HepG2 (cell line): ENCODE results near the gene AIP. TPM values are rescaled to one million over a fixed set of nuclear protein-coding genes. Genes with fewer than 3 reads are reported as not detected.

ENCODE experiments used
- ETV5 ChIP-seq: IDR thresholded peaks from 2 replicates; pipeline ENCODE4 v1.6.1; 2018; ENCODE audit warnings: missing biosample characterization, missing genetic modification reagents, inconsistent platforms, borderline replicate concordance
- KDM5B ChIP-seq: sonication (generic); formaldehyde crosslinking; IDR thresholded peaks from 2 replicates; pipeline ENCODE4 v1.4.0; 2020; ENCODE audit warnings: missing genetic modification reagents, mild to moderate bottlenecking, borderline replicate concordance
- MAZ ChIP-seq, 2 experiments: sonication (generic) in 1 of 2; formaldehyde crosslinking in 1 of 2; IDR thresholded peaks; 2 replicates each; pipeline versions ENCODE4 v1.5.0 to v1.6.1; 2012 to 2020; ENCODE audit warnings: low read depth in 2 of 2, mild to moderate bottlenecking in 2 of 2, borderline replicate concordance in 1 of 2, improper control_type of control experiment in 1 of 2, low read length in 1 of 2, missing genetic modification reagents in 1 of 2, moderate library complexity in 1 of 2
- RXRA ChIP-seq: sonication (generic); formaldehyde crosslinking; IDR thresholded peaks from 2 replicates; pipeline ENCODE4 v1.5.1; 2020; ENCODE audit warnings: missing genetic modification reagents
- SP4 ChIP-seq: sonication (generic); formaldehyde crosslinking; IDR thresholded peaks from 2 replicates; pipeline ENCODE4 v1.8.1; 2023; ENCODE audit warnings: mild to moderate bottlenecking, missing genetic modification reagents
- TGIF2 ChIP-seq: IDR thresholded peaks from 2 replicates; pipeline ENCODE4 v1.6.1; 2016; ENCODE audit warnings: control low read depth, missing compliant biosample characterization
- UBTF ChIP-seq: sonication (generic); formaldehyde crosslinking; IDR thresholded peaks from 2 replicates; pipeline ENCODE4 v1.4.0; 2020; ENCODE audit warnings: mild to moderate bottlenecking, missing genetic modification reagents
- YEATS4 ChIP-seq: sonication (generic); formaldehyde crosslinking; IDR thresholded peaks from 2 replicates; pipeline ENCODE4 v1.4.0; 2020; ENCODE audit warnings: missing genetic modification reagents, borderline replicate concordance
- ZNF205 ChIP-seq: IDR thresholded peaks from 2 replicates; pipeline ENCODE4 v1.6.1; 2018; ENCODE audit warnings: missing biosample characterization, missing genetic modification reagents
- ZNF276 ChIP-seq: sonication (generic); formaldehyde crosslinking; IDR thresholded peaks from 2 replicates; pipeline ENCODE4 v1.4.0; 2020; ENCODE audit warnings: mild to moderate bottlenecking, low read depth, missing genetic modification reagents
- ZNF441 ChIP-seq: sonication (generic); formaldehyde crosslinking; IDR thresholded peaks from 2 replicates; pipeline ENCODE4 v1.7.0; 2021; ENCODE audit warnings: missing genetic modification reagents, borderline replicate concordance
- ZNF468 ChIP-seq: sonication (generic); formaldehyde crosslinking; IDR thresholded peaks from 2 replicates; pipeline ENCODE4 v1.8.0; 2022; ENCODE audit warnings: mild to moderate bottlenecking, moderate library complexity, missing genetic modification reagents
- ZNF556 ChIP-seq: sonication (generic); formaldehyde crosslinking; IDR thresholded peaks from 2 replicates; pipeline ENCODE4 v1.4.0; 2020; ENCODE audit warnings: mild to moderate bottlenecking, missing genetic modification reagents, borderline replicate concordance
- ZNF770 ChIP-seq: sonication (generic); formaldehyde crosslinking; IDR thresholded peaks from 2 replicates; pipeline ENCODE4 v1.5.0; 2020; ENCODE audit warnings: mild to moderate bottlenecking, missing genetic modification reagents
- ZSCAN20 ChIP-seq: sonication (generic); formaldehyde crosslinking; IDR thresholded peaks from 2 replicates; pipeline ENCODE4 v1.4.0; 2020; ENCODE audit warnings: missing genetic modification reagents, mild to moderate bottlenecking, borderline replicate concordance
- polyA plus RNA-seq, 8 experiments: library from polyadenylated mRNA; depleted of rRNA in 3 of 8; stranded (reverse) in 7 of 8; unstranded in 1 of 8; fragments of >200 nt; fragmentation: Illumina TruSeq in 4 of 8; extraction: Trizol in 4 of 8; gene quantifications; 2 replicates each; pipeline versions ENCODE4 v1.2.1 to v1.2.3, GENCODE V29; 2011 to 2016; ENCODE audit warnings: low read depth in 4 of 8, missing spikeins in 1 of 8, mixed read lengths in 1 of 8; ENCODE audit not compliant: insufficient read depth in 1 of 8
- total RNA-seq, 5 experiments: library from RNA; depleted of rRNA; stranded (reverse); fragments of >200 nt; fragmentation: Illumina TruSeq; extraction: Trizol; gene quantifications; 2 replicates each; pipeline ENCODE4 v1.2.3, GENCODE V29; 2016; ENCODE audit warnings: low read depth in 1 of 5
- TF ChIP-seq, protein P1 (sequence below): sonication (generic); formaldehyde crosslinking; IDR thresholded peaks from 2 replicates; pipeline ENCODE4 v1.5.1; 2020; ENCODE audit warnings: mild to moderate bottlenecking, missing genetic modification reagents, borderline replicate concordance

The AIP gene
- total and polyA plus RNA-seq, 2 of the 13 experiments (the other 11 are each of a cell fraction or from before 2014, with no cell fraction given), result 51.8 to 110 TPM

DNA sequence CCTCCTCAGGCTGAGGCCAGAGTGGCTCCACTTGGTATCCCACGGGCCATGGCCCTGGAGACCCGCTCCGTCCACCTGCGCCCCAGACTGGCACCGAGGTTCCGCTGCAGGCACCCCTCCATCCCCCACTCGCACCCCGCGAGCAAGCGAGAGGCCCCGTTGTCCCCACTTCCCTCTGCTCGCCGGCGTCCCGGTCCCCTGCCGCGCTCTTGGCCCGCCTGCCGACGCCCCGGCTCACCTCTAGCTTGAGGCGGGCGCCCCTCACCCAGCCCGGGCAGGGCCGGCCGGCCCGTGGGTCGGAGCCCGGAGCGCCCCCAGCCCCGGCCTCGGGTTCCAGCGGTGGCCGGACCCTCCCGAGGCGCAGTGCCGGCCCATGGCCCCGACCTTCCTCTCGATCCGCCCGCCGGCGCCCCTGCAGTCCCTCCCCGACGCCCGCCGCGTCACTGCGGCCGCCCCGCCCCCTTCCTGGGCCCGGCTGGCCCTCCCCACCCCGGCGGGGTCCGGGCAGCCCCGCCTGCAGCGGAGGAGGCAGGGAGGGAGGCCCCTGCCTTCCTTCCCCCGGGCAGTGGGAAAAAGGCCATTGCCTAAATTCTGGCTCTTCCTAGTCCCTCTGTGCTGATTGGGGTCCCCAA is 22.2 kb downstream of the AIP start, which contains the start of gene PITPNM1 (continued):
- TF ChIP-seq ZNF205 (CRISPR knock-in tag) (no peak), TGIF2 (CRISPR knock-in tag) (0 out of 2 replicates have a peak, but pooled peaks have one; percentile 22), ZNF468 (CRISPR knock-in tag) (no peak), ZNF441 (0 out of 2 replicates have a peak, but pooled peaks have one; percentile 27), ZNF770 (CRISPR knock-in tag) (peak; percentile 78), ZNF556 (CRISPR knock-in tag) (no peak), KDM5B (CRISPR knock-in tag) (no peak), YEATS4 (CRISPR knock-in tag) (peak; percentile 29; the same call in 1 of the 2 replicates), MAZ (IDR thresholded peaks at IDR 0.05; ENCODE audit: borderline replicate concordance, low read depth, low read length) (peak; percentile 36; the same call in 1 of the 2 replicates), MAZ (CRISPR knock-in tag; IDR thresholded peaks at IDR 0.05; ENCODE audit: low read depth) (no peak), ETV5 (CRISPR knock-in tag) (0 out of 2 replicates have a peak, but pooled peaks have one; percentile 2), UBTF (CRISPR knock-in tag) (0 out of 2 replicates have a peak, but pooled peaks have one; percentile 13), ZSCAN20 (CRISPR knock-in tag) (no peak), ZNF276 (CRISPR knock-in tag) (no peak), RXRA (0 out of 2 replicates have a peak, but pooled peaks have one; percentile 3), SP4 (CRISPR knock-in tag) (peak; percentile 55; the same call in 1 of the 2 replicates)
- TF ChIP-seq, protein P1, sequence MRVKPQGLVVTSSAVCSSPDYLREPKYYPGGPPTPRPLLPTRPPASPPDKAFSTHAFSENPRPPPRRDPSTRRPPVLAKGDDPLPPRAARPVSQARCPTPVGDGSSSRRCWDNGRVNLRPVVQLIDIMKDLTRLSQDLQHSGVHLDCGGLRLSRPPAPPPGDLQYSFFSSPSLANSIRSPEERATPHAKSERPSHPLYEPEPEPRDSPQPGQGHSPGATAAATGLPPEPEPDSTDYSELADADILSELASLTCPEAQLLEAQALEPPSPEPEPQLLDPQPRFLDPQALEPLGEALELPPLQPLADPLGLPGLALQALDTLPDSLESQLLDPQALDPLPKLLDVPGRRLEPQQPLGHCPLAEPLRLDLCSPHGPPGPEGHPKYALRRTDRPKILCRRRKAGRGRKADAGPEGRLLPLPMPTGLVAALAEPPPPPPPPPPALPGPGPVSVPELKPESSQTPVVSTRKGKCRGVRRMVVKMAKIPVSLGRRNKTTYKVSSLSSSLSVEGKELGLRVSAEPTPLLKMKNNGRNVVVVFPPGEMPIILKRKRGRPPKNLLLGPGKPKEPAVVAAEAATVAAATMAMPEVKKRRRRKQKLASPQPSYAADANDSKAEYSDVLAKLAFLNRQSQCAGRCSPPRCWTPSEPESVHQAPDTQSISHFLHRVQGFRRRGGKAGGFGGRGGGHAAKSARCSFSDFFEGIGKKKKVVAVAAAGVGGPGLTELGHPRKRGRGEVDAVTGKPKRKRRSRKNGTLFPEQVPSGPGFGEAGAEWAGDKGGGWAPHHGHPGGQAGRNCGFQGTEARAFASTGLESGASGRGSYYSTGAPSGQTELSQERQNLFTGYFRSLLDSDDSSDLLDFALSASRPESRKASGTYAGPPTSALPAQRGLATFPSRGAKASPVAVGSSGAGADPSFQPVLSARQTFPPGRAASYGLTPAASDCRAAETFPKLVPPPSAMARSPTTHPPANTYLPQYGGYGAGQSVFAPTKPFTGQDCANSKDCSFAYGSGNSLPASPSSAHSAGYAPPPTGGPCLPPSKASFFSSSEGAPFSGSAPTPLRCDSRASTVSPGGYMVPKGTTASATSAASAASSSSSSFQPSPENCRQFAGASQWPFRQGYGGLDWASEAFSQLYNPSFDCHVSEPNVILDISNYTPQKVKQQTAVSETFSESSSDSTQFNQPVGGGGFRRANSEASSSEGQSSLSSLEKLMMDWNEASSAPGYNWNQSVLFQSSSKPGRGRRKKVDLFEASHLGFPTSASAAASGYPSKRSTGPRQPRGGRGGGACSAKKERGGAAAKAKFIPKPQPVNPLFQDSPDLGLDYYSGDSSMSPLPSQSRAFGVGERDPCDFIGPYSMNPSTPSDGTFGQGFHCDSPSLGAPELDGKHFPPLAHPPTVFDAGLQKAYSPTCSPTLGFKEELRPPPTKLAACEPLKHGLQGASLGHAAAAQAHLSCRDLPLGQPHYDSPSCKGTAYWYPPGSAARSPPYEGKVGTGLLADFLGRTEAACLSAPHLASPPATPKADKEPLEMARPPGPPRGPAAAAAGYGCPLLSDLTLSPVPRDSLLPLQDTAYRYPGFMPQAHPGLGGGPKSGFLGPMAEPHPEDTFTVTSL (CRISPR knock-in tag), result no peak
